HepG2 (cell line): Measurements from ENCODE around the gene CYP2A13.

Experiments used
- ESRRA ChIP-seq: sonication (generic); formaldehyde crosslinking; IDR thresholded peaks from 2 replicates; pipeline ENCODE4 v1.5.1; 2020; ENCODE audit warnings: mild to moderate bottlenecking, low read depth, missing genetic modification reagents
- FOSL2 ChIP-seq: sonication (generic); formaldehyde crosslinking; IDR thresholded peaks from 2 replicates; pipeline ENCODE4 v1.4.0; 2020; ENCODE audit warnings: missing genetic modification reagents
- GABPA ChIP-seq, 2 experiments: IDR thresholded peaks; 2 replicates each; pipeline ENCODE4 v1.6.1; 2011 to 2016; ENCODE audit warnings: low read depth in 2 of 2, low read length in 1 of 2, missing biosample characterization in 1 of 2, missing genetic modification characterization in 1 of 2
- HOXA7 ChIP-seq: sonication (generic); formaldehyde crosslinking; IDR thresholded peaks from 2 replicates; pipeline ENCODE4 v1.8.1; 2022; ENCODE audit warnings: mild to moderate bottlenecking, missing genetic modification reagents, moderate library complexity
- NFYB ChIP-seq: sonication (generic); formaldehyde crosslinking; IDR thresholded peaks from 2 replicates; pipeline ENCODE4 v1.4.0; 2020; ENCODE audit warnings: missing genetic modification reagents
- POLR2A ChIP-seq, 2 experiments: IDR thresholded peaks; 2 replicates each; pipeline ENCODE4 v1.6.1; 2011; ENCODE audit warnings: low read depth in 2 of 2, low read length in 2 of 2, mild to moderate bottlenecking in 1 of 2, moderate library complexity in 1 of 2; ENCODE audit not compliant: insufficient read depth in 1 of 2
- TAF1 ChIP-seq: sonication (generic); formaldehyde crosslinking; IDR thresholded peaks from 2 replicates; pipeline ENCODE4 v1.4.0; 2020; ENCODE audit warnings: missing genetic modification reagents
- TP53 ChIP-seq: sonication (generic); formaldehyde crosslinking; conservative IDR thresholded peaks from 2 replicates; pipeline ENCODE4 v1.4.0; 2020; ENCODE audit warnings: missing genetic modification reagents
- ZFP37 ChIP-seq: sonication (generic); formaldehyde crosslinking; IDR thresholded peaks from 2 replicates; pipeline ENCODE4 v1.4.0; 2020; ENCODE audit warnings: missing genetic modification reagents, borderline replicate concordance
- ZFX ChIP-seq: sonication (generic); formaldehyde crosslinking; IDR thresholded peaks from 2 replicates; pipeline ENCODE4 v1.4.0; 2020; ENCODE audit warnings: mild to moderate bottlenecking, low read depth, missing genetic modification reagents, moderate library complexity
- ZMYM3 ChIP-seq: sonication (generic); formaldehyde crosslinking; IDR thresholded peaks from 2 replicates; pipeline ENCODE4 v1.5.1; 2020; ENCODE audit warnings: mild to moderate bottlenecking, missing genetic modification reagents
- TF ChIP-seq, protein P1 (sequence below): sonication (generic); formaldehyde crosslinking; IDR thresholded peaks from 2 replicates; pipeline ENCODE4 v1.8.1; 2023; ENCODE audit warnings: missing genetic modification reagents, inconsistent platforms, borderline replicate concordance
- TF ChIP-seq, protein P2 (sequence below): sonication (generic); formaldehyde crosslinking; IDR thresholded peaks from 2 replicates; pipeline ENCODE4 v1.9.0; 2021; ENCODE audit warnings: missing genetic modification reagents, mild to moderate bottlenecking, borderline replicate concordance

DNA sequence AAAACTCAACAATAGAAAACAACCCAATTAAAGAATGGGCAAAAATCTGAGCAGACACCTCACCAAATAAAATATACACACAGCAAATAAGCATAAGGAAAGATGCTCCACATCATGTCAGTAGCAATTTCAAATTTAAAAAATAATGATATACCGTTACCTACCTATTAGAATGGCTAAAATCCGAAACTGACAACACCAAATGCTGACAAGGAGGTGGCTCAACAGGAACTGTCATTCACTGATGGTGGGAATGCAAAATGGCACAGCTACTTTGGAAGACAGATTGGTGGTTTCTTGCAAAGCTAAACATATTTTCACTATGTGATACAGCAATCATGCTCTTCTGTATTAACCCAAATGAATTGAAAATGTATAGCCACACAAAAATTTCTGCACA lies 9.1 kb downstream of the CYP2A13 start:
- TF ChIP-seq ZFP37: no peak
- TF ChIP-seq FOSL2 (CRISPR knock-in tag): no peak
- TF ChIP-seq GABPA (IDR thresholded peaks at IDR 0.05; ENCODE audit: low read depth, low read length): no peak
- TF ChIP-seq GABPA (CRISPR knock-in tag; IDR thresholded peaks at IDR 0.05; ENCODE audit: low read depth): no peak
- TF ChIP-seq NFYB (CRISPR knock-in tag): no peak
- no peak for TF ChIP-seq ESRRA (CRISPR knock-in tag)
- no peak for TF ChIP-seq TAF1 (CRISPR knock-in tag)
- TF ChIP-seq HOXA7 (CRISPR knock-in tag): no peak
- TF ChIP-seq ZMYM3: no peak
- TF ChIP-seq, protein P1, sequence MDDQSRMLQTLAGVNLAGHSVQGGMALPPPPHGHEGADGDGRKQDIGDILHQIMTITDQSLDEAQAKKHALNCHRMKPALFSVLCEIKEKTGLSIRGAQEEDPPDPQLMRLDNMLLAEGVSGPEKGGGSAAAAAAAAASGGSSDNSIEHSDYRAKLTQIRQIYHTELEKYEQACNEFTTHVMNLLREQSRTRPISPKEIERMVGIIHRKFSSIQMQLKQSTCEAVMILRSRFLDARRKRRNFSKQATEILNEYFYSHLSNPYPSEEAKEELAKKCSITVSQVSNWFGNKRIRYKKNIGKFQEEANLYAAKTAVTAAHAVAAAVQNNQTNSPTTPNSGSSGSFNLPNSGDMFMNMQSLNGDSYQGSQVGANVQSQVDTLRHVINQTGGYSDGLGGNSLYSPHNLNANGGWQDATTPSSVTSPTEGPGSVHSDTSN (CRISPR knock-in tag): no peak
- TF ChIP-seq POLR2A (IDR thresholded peaks at IDR 0.05; ENCODE audit: insufficient read depth in 1 of 2, low read depth in 2 of 2, low read length in 2 of 2): no peak
- TF ChIP-seq TP53 (CRISPR knock-in tag): no peak
- TF ChIP-seq, protein P2, sequence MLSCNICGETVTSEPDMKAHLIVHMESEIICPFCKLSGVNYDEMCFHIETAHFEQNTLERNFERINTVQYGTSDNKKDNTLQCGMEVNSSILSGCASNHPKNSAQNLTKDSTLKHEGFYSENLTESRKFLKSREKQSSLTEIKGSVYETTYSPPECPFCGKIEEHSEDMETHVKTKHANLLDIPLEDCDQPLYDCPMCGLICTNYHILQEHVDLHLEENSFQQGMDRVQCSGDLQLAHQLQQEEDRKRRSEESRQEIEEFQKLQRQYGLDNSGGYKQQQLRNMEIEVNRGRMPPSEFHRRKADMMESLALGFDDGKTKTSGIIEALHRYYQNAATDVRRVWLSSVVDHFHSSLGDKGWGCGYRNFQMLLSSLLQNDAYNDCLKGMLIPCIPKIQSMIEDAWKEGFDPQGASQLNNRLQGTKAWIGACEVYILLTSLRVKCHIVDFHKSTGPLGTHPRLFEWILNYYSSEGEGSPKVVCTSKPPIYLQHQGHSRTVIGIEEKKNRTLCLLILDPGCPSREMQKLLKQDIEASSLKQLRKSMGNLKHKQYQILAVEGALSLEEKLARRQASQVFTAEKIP (CRISPR knock-in tag): no peak
- no peak for TF ChIP-seq ZFX (CRISPR knock-in tag)
